Measurements from ENCODE around the gene MRPS26. TPM values are rescaled to one million over a fixed set of nuclear protein-coding genes. Genes with fewer than 3 reads are reported as not detected.
"Not testable (repeated sequence)": the region's sequence is repeated elsewhere in the genome, so short reads cannot be mapped to it uniquely, and the experiment has no call there.

Gene MRPS26
- polyA plus RNA-seq, 1 experiment, result 22.8 TPM

DNA sequence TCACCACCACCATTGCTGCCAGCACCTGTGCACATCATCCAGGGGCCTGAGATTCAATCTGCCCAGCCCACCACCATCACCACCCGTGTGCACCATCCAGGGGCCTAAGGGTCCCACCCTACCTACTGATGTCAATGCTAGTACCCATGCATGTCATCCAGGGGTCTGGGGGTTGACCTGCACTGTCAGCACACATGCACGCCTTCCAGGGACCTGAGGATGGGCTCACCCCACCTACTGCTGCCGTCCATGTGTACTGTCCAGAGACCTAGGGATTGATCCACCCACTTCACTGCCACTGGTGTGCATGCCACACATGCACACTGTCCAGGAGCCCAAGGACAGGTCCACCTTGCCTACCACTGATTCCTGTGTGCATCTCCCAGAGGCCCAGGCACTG is 13.6 kb downstream of the MRPS26 start:
- ChIA-PET CTCF (no interaction called here), POLR2A (no interaction called here)
- no peak overlapping the region for H3K4me3 ChIP-seq (ENCODE audit: low read depth, low read length)
- DNase-seq (ENCODE audit: low read depth, low spot score), result no peak
- H3K27me3 ChIP-seq (ENCODE audit: control insufficient read depth, insufficient read depth, low read length), result no peaks in the 10 kb centered on the region
- TF ChIP-seq, protein P1, sequence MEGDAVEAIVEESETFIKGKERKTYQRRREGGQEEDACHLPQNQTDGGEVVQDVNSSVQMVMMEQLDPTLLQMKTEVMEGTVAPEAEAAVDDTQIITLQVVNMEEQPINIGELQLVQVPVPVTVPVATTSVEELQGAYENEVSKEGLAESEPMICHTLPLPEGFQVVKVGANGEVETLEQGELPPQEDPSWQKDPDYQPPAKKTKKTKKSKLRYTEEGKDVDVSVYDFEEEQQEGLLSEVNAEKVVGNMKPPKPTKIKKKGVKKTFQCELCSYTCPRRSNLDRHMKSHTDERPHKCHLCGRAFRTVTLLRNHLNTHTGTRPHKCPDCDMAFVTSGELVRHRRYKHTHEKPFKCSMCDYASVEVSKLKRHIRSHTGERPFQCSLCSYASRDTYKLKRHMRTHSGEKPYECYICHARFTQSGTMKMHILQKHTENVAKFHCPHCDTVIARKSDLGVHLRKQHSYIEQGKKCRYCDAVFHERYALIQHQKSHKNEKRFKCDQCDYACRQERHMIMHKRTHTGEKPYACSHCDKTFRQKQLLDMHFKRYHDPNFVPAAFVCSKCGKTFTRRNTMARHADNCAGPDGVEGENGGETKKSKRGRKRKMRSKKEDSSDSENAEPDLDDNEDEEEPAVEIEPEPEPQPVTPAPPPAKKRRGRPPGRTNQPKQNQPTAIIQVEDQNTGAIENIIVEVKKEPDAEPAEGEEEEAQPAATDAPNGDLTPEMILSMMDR (IDR thresholded peaks at IDR 0.05; ENCODE audit: low read depth, low read length), result no peak
- H3K9me3 ChIP-seq (ENCODE audit: control insufficient read depth, insufficient read depth, low read length), result no peaks in the 10 kb centered on the region
- H3K27ac ChIP-seq (ENCODE audit: low read depth, low read length), result no peak overlapping the region

DNA sequence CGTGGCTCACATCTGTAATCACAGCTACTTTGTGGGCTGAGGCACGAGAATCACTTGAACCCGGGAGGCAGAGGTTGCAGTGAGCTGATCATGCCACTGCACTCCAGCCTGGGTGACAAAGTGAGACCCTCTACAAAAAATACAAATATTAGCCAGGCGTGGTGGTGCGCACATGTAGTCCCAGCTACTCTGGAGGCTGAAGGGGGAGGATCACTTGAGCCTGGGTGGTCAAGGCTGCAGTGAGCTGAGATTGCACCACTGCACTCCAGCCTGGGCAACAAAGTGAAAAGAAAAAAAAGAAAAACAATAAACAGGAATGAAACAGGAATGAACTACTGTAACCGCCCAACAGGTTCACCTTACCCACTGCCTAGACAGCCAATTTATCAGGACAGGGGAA is 18.3 kb downstream of the MRPS26 start:
- H3K27ac ChIP-seq (ENCODE audit: low read depth, low read length); H3K27me3 ChIP-seq (ENCODE audit: control insufficient read depth, insufficient read depth, low read length); DNase-seq (ENCODE audit: low read depth, low spot score); H3K4me3 ChIP-seq (ENCODE audit: low read depth, low read length); CTCF ChIA-PET; POLR2A ChIA-PET; H3K9me3 ChIP-seq (ENCODE audit: control insufficient read depth, insufficient read depth, low read length): not testable (repeated sequence)

DNA sequence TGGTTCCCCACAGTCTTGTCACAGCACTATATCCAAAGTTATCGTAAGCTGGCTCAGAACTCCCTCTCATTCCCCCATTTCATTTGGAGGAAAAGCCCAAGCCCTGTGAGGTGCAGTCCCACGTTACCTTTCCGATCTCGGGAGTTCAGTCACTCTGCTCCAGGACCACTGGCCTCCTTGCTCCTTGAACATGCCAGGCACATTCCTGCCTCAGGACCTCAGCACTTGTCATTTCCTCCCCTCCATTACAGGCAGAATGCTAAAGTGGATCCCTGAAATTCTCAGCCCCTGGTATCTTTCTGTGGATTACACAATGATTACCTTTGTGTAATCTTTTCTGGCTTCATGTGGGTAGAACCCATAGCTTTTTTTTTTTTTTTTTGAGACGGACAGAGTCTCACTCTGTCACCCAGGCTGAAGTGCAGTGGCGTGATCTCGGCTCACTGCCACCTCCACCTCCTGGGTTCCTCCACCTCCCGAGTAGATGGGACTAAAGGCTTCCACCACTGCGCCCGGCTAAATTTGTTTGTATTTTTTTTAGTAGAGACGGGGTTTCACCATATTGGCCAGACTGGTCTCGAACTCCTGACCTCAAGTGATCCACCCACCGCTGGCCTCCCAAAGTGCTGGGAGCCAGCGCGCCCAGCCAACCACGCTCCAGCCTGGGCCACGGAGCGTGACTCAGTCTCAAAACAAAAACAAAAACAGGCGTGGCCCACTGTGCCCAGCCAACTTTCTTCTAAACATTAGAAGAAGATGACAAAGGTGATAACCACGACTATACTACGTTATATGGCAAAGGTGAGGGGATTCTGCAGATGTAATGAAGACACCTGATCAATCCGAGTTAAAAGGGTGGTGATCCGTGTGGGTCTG is 21.5 kb downstream of the MRPS26 start:
- no peak for DNase-seq (ENCODE audit: low read depth, low spot score)
- CTCF ChIA-PET, result interaction anchor here (1.1 to 1.8 kb wide), 2 partner anchors 13 to 14 kb away, joined by 6 to 8 read pairs; no protein-coding TSS in a partner anchor
- Histone ChIP-seq H3K27ac (ENCODE audit: low read depth, low read length) (no peak overlapping the region), H3K4me3 (ENCODE audit: low read depth, low read length) (no peak overlapping the region), H3K9me3 (ENCODE audit: control insufficient read depth, insufficient read depth, low read length) (peaks cover 1% of the 10 kb centered on the region; the same call in 1 of the 2 replicates), H3K27me3 (ENCODE audit: control insufficient read depth, insufficient read depth, low read length) (peaks cover 8% of the 10 kb centered on the region)
- TF ChIP-seq, protein P1 (IDR thresholded peaks at IDR 0.05; ENCODE audit: low read depth, low read length), result no peak
- POLR2A ChIA-PET, result interaction anchor here (0.6 to 0.7 kb wide), 2 partner anchors 15 to 35 kb away, joined by 3 to 9 read pairs; no protein-coding TSS in a partner anchor

DNA sequence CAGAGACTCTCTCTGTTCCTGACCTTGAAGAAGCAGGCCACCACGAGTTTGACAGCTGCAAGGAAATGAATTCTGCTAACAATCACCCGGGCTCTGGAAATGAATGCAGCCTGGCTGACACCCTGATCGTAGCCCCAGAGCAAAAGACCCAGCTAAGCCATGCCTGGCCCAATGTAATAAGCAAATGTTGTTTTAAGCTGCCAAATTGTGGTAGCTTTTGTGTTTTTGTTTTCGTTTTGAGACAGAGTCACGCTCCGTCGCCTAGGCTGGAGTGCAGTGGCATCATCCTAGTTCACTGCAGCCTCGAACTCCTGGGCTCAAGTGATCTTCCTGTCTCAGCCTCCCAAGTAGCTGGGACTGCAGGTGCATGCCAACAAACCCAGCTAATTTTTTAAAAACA is 22.2 kb downstream of the MRPS26 start:
- DNase-seq (ENCODE audit: low read depth, low spot score), result no peak
- TF ChIP-seq, protein P1 (IDR thresholded peaks at IDR 0.05; ENCODE audit: low read depth, low read length), result no peak
- POLR2A ChIA-PET, result no interaction called here
- H3K4me3 ChIP-seq (ENCODE audit: low read depth, low read length), result no peak overlapping the region
- H3K27me3 ChIP-seq (ENCODE audit: control insufficient read depth, insufficient read depth, low read length), result peaks cover 15% of the 10 kb centered on the region
- H3K9me3 ChIP-seq (ENCODE audit: control insufficient read depth, insufficient read depth, low read length), result peaks cover 5% of the 10 kb centered on the region; the same call in 1 of the 2 replicates
- H3K27ac ChIP-seq (ENCODE audit: low read depth, low read length), result no peak overlapping the region
- CTCF ChIA-PET, result interaction anchor here (1.8 kb wide), 1 partner anchor 14 kb away, joined by 8 read pairs; no protein-coding TSS in a partner anchor

DNA sequence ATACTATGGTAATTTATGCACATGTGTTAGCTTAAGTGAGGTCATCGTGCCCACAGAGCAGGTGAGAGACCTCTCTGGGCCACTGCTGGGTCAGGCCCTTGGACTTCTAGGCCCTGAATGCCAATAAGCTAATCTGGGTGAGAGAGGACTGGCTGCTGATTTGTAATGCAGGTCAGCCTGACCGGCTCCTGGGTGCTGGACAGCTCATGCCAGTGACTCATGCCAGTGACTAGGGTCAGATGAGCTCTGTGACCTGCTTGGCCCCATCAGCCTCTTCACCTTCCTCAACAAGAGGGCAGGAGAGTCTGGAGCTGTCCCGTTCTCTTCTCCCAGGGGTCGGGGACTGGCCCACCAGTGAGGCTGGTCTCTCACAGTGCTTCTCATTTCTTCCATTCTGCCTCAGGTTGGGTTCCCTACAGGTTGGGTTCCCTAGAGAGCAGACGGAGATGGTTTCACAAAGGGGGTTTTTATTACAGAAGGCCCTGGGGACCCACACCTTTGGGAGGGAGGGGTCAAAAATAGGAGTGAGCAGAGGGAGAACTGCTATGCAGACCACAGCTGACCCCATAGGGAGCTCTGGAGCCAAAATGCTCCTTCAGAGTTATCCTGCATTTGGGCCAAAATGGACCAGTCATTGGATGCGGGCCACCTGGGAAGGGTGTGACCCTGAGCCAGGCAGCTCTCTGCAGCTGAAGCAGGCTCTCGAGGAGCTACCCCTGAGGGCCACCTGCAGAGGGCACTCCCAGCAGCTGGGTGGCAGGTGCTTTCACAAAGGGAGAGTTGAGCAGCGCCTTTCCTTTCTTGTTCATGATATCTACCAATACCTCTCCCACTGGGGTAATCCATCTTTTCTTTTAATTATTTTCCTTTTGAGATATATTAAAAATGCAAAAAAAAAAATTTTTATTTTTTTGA is 23.4 kb downstream of the MRPS26 start:
- peaks cover 18% of the 10 kb centered on the region for H3K27me3 ChIP-seq (ENCODE audit: control insufficient read depth, insufficient read depth, low read length)
- H3K4me3 ChIP-seq (ENCODE audit: low read depth, low read length), result no peak overlapping the region
- DNase-seq (ENCODE audit: low read depth, low spot score), result no peak
- ChIA-PET CTCF (interaction anchor here (1.8 kb wide), 1 partner anchor 15 kb away, joined by 8 read pairs; no protein-coding TSS in a partner anchor), POLR2A (interaction anchor here (0.5 kb wide), 1 partner anchor 214 kb away, joined by 3 read pairs; no protein-coding TSS in a partner anchor)
- H3K27ac ChIP-seq (ENCODE audit: low read depth, low read length), result no peak overlapping the region
- peaks cover 5% of the 10 kb centered on the region; the same call in 1 of the 2 replicates for H3K9me3 ChIP-seq (ENCODE audit: control insufficient read depth, insufficient read depth, low read length)
- TF ChIP-seq, protein P1 (IDR thresholded peaks at IDR 0.05; ENCODE audit: low read depth, low read length), result no peak
